ENCODE measurements around the gene DNAJC8.

DNAJC8 gene

DNA sequence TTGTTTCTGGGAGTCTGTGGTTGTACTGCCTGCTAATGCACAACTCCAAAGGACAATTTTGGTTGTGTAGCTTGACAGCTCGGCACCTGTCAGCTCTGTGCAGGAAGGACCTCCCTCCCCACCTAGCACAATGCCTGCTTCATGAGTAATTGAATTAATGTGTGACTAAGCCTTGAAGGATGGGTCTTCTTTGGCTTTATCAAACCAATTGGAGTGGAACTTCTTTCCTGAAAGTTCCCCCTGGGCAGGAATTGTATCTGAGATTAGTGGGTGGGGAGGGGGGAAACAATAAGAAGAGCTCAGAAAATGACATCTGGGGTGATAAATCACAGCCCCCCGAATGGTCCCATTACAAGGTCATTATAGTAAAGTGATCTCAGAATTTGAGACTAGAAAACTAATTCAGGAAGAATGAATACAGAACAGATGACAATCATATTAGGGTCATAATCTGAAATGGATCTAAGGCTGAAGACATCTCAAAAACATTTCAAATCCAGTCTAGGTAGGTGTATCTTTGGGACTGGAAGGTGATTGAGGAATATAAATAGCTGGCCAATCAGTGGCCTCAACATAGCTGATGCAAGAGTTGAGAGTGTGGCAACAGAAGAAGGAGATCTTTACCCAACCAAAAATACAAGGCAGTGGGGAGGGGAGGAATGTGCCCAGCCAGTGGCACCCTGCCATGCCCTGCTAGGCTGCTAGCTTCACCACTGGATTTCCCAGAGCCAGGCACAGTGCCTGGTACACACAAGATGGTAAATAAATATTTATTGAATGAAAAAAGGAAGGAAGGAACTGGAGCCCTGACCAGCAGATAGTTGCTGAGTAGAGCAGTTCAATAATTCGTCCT, 16.4 kb upstream of the DNAJC8 start:
- DNase-seq: no peak

GRCh38 chr1:28248273-28249012, 15.6 kb upstream of the DNAJC8 start:
- no peak for DNase-seq

DNA sequence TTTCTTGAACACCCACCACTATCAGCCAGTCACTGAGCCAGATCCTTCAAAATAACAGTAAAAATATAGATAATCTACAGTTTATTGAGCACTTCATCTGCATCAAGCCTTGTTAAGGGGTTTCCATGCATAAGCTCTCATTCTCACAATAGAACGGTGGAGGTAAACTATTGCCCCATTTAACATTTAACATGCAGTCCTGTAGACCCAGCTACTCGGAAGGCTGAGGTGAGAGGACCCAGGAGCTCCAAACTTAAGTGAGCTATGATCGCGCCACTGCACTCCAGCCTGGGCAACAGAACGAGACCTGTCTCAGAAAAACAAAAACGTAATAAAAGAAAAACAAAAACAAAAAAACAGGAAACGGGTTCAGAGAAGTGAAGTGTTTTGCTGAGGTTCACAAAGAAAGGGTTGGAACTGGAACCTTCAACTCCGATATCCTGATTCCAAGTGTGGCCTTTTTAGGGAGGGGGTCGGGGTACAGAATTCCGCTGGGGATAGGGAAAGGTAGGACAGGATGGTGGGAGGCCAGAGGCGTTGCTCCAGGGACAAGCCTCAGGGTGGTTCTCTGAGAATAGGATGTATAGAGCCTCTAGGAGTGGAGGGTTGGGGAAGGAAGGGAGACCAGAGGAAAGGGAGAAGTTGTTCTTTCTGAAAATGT, 14.9 kb upstream of the DNAJC8 start:
- DNase-seq: no peak

- no peak for DNase-seq
These were observed 13.6 kb upstream of the DNAJC8 start for GRCh38 chr1:28246427-28246832.

DNA sequence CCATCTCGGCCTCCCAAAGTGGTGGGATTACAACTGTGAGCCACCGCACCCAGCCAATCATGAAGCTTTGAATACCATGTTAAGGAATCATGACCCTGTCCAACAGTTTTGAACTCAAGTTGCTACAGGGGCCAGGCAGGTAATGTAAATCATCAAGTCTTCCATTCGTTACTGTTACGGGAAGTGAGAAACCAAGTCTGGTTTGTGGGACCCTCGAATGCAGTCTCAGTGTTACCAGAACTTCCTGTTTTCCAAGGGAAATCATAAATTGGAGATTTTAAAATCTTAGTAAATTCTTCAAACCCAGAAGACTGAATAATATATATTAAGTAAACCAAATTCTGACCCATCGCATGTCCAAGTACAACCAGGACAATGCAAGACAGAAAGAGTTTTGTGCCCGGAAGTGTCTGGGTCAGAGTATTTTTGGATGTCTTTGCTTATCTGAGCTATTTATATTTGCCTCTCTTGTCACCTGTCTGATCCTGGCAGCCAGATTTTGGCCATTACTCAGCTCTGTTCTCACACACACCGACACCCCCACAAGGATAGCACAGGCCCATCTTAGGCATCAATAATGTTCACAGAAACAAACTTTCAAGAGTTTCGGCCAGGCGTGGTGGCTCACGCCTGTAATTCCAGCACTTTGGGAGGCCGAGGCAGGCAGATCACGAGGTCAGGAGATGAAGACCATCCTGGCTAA, 11.9 kb upstream of the DNAJC8 start:
- DNase-seq: no peak

GRCh38 chr1:28243685-28244311, 11.0 kb upstream of the DNAJC8 start:
- no peak for DNase-seq

DNA sequence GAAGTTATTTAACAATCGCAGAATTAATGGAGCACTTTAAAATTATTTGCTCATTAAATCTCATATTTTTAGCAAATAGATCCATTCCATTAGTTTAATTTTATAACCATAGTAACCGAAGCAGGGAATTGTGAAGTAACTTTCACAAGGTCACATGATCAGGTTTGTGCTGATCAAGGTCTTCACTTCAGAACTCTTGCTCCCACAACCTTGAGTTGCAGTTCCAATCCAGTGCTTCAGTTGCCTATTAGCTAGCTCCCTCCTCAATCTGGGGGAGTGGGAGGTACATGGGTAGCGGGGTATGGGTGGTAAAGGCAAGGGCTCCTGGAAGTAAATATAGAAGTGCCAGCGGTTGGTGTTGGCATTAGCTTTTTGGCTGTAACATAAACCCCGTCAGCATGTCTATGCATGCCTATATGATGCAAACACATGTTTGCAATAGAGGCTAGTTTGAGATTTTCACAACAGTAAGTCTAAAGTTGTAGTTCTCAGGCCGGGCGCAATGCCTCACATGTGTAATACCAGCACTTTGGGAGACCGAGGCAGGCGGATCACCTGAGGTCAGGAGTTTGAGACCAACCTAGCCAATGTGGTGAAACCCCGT, 8.9 kb upstream of the DNAJC8 start:
- DNase-seq: no peak

- DNase-seq: no peak
These were observed 7.2 kb upstream of the DNAJC8 start for GRCh38 chr1:28240024-28240423.

DNA sequence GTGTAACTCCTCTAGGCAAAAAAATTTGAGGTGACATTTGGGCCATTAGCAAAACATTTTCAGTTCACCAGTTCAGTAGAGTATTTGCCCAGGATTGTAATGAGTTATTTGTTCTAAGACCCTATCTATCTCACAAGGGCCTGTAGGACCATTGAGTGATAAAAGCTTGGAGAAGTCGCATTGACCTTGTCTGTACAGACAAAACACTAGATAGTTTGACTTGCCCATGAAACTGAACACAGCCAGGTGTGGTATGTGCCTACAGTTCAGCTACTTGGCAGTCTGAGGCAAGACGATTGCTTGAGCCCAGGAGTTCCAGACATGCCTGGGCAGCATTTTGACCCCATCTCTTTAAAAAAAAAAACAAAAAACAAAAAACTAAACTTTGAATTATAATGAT, 6.2 kb upstream of the DNAJC8 start:
- no peak for DNase-seq

DNA sequence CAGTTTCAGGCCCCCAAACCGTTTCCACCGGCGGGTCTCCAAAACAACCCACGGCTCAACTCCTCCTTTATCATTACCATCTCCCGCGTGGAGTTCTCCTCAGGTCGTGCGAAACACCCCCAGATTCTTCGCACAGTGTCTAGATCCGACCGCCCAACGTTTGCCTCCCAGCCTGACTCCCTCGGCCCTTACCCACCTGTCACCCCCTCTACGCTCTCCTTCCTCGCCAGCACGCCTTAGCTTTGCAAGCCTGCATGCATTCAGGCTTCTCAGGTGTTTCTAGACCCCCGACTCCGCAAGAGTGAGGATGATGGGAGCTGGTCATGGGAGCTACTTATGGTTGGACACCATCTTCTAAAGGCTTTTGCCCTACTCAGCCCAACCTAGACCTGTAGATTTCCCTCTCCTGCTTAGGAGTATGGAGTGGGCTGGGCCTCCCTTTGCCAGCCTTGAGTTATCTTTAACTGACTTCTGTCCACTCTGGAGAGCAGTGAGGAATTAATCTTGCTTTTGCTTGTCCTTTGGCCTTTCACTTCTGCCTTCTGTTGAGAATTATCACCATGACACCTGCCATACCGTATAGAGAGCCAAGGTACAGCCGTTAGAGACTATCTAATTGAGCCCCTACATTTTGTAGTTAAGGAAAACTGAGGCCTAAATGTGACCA, 4.0 kb upstream of the DNAJC8 start:
- DNase-seq: no peak

DNA sequence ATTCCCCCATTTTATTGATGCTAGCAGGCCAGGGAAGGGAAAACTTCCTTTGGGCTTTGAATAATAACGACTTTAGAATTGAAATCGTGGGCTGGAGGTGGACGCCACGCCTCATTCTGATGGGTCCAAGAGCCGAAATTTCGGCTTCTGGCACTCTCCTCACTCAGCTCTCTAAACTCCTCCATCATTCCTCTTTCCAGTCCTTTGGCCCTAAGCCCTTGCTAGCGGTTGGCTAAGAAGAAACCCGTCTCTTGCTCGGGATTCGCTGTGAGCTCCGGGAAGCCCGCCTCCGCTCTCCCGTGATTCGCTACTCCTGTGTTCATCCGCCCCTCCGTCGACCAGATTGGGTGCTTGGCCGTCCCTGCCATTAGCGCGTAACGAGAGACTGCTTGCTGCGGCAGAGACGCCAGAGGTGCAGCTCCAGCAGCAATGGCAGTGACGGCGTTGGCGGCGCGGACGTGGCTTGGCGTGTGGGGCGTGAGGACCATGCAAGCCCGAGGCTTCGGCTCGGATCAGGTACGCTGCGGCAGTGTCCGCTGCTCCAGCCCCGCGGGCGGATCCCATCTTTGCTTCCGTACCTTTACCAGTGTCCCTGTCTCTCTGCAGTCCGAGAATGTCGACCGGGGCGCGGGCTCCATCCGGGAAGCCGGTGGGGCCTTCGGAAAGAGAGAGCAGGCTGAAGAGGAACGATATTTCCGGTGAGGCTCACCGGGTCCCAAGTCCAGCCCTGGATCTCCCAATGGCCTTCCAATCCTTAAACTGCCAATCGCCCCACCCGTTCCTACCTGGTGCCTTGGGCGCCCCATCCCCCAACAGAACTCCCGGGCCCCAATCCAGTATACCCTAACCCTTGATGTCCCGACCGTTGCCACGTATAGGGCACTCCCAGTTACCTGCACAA, 3.2 kb upstream of the DNAJC8 start, which contains the start of gene ATP5IF1:
Gene ATP5IF1, plus strand, starts transcription at position 370 of the 901 bp plus-strand sequence. Its CDS starts 60 bp downstream, at position 430.
- DNase-seq: peak; percentile 89 to 98

DNA sequence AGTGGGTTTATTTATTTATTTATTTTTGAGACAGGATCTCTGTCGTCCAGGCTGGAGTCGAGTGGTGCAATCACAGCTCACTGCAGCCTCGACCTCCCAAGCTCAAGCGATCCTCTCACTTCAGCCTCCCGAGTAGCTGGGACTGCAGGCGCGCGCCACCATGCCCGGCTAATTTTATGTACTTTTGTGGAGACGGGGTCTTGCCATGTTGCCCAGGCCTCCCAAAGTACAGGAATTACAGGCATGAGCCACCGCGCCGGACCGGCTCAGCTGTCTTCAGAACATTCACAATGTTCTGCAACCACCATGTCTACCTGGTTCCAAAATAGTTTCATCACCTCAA, 406 bp upstream of the DNAJC8 start:
- no peak for DNase-seq

- DNase-seq: no peak
These were observed 2.8 kb downstream of the DNAJC8 start for GRCh38 chr1:28229996-28230395.

- no peak for DNase-seq
These were observed 3.7 kb downstream of the DNAJC8 start for GRCh38 chr1:28229089-28229488.

- no peak for DNase-seq
These were observed 19.5 kb downstream of the DNAJC8 start for GRCh38 chr1:28213315-28213714.

GRCh38 chr1:28209700-28210099, 23.1 kb downstream of the DNAJC8 start:
- DNase-seq: no peak

DNA sequence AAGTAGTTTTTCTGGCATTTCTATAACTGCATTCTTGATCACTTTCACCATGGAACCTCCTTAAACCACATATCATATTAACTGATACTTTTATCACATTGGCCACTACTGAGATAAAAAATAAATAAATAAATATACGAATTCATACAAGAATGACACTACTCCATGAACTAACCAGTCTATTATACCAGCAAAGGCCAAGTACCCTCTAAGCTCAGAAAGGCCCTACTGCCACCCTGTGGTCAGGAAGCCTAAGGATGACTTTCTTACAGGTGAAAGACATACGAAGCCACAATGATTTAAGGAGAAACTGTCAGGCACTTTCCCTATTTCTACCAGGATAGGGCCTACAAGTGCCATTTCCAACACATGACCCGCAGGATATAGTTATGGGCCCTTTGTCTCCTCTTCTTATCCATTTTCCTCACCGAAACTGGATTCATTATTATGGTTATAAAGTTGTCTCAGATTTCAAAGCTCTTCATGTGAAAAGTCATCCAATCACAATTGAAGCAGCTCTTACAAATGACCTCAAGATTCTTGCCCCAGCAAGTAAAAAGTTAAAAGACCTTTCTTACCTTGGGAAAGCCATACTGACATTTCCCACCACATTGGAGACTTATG, 23.9 kb downstream of the DNAJC8 start:
- no peak for DNase-seq

DNA sequence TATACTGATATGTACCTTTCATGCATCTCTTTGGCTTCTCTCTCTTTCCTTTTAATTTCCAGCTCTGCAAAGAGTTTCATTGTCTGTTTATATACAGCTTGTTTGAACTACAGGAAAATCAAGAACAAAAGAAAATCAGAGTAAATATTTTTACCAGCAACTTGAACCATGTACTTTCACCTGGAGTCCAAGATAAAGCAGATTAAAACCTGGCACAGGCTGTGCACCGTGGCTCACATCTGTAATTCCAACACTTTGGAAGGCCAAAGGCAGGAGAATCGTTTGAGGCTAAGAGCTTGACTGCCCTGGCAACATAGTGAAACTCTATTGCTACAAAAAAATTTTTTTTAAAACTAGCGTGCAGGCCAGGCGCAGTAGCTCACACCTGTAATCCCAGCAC, 27.6 kb downstream of the DNAJC8 start:
- DNase-seq: no peak

- DNase-seq: no peak
These were observed 32.5 kb downstream of the DNAJC8 start for GRCh38 chr1:28200234-28200873.

All from cerebellar nuclear complex (tissue), 1 donor.